OCI-LY3 (cell line): ENCODE data around the gene ZCCHC14.

Experiments used
- H2AFZ ChIP-seq: fragments of 200-600, 300-600 bp; shearing (Covaris generic); 2 replicates; pipeline ENCODE4 v1.6.0; 2014; ENCODE audit warnings: antibody characterized with exemption, low read depth, low read length
- H3K27ac ChIP-seq: fragments of 200-600, 300-600 bp; sonication (generic); 2 replicates; pipeline ENCODE4 v1.5.1; 2014; ENCODE audit warnings: mild to moderate bottlenecking, low read length, moderate library complexity, mixed read lengths
- H3K27me3 ChIP-seq: fragments of 200-600, 300-600 bp; sonication (generic); 2 replicates; pipeline ENCODE4 v1.6.1; 2014; ENCODE audit warnings: low read depth, low read length, mixed read lengths
- H3K36me3 ChIP-seq: fragments of 200-600, 300-600 bp; sonication (generic); replicated peaks from 2 replicates; pipeline ENCODE3; 2014; ENCODE audit warnings: low read depth, low read length, mixed read lengths
- H3K4me1 ChIP-seq: fragments of 300-600, 200-600 bp; sonication (generic); 2 replicates; pipeline ENCODE4 v1.6.1; 2014; ENCODE audit warnings: low read length, mixed read lengths
- H3K4me2 ChIP-seq: fragments of 200-600, 300-600 bp; sonication (generic); 2 replicates; pipeline ENCODE4 v1.6.1; 2014; ENCODE audit warnings: low read length, mixed read lengths
- H3K4me3 ChIP-seq: fragments of 300-600, 200-600 bp; sonication (generic); 2 replicates; pipeline ENCODE4 v1.5.1; 2014; ENCODE audit warnings: antibody characterized with exemption, mild to moderate bottlenecking, low read length, moderate library complexity
- H3K79me2 ChIP-seq: fragments of 300-600, 200-600 bp; shearing (Covaris generic); 2 replicates; pipeline ENCODE4 v1.6.1; 2014; ENCODE audit warnings: mild to moderate bottlenecking, low read length, mixed read lengths
- H3K9ac ChIP-seq: fragments of 300-600, 200-600 bp; shearing (Covaris generic); 2 replicates; pipeline ENCODE4 v1.6.0; 2014; ENCODE audit warnings: mild to moderate bottlenecking, low read length, moderate library complexity
- H3K9me3 ChIP-seq: fragments of 200-600, 300-600 bp; shearing (Covaris generic); 2 replicates; pipeline ENCODE4 v1.6.1; 2014; ENCODE audit warnings: low read length, mixed read lengths; ENCODE audit not compliant: insufficient read depth
- H4K20me1 ChIP-seq: fragments of 200-600, 300-600 bp; sonication (generic); 2 replicates; pipeline ENCODE4 v1.6.1; 2016; ENCODE audit warnings: low read length, mixed read lengths; ENCODE audit not compliant: insufficient read depth
- CTCF ChIP-seq: fragments of 200-600, 300-600 bp; sonication (generic); IDR thresholded peaks from 2 replicates; pipeline ENCODE4 v1.5.1; 2014; ENCODE audit warnings: antibody characterized with exemption, low read length, low read depth
- EZH2phosphoT487 ChIP-seq: fragments of 200-600 bp; shearing (Covaris generic); IDR thresholded peaks from 2 replicates; pipeline ENCODE4 v1.6.1; 2018; ENCODE audit warnings: antibody characterized with exemption, mixed run types, low read depth

ZCCHC14 gene

GRCh38 chr16:87492721-87493607 is at the start of gene ZCCHC14:
Gene ZCCHC14 (minus strand): TSS chr16:87493024. CDS start chr16:87492238, 786 bp downstream.
- Histone ChIP-seq H3K9ac (peak within 1 kb of the TSS; percentile 47), H3K79me2 (no peaks in the 10 kb centered on the region), H2AFZ (peak within 1 kb of the TSS; percentile 50; the same call in 1 of the 2 replicates), H3K9me3 (no peaks in the 10 kb centered on the region), H3K4me3 (peak within 1 kb of the TSS; percentile 78), H3K4me2 (peak within 1 kb of the TSS; percentile 83), H3K27ac (no peak within 1 kb of the TSS), H3K27me3 (peaks cover 20% of the 10 kb centered on the region), H3K36me3 (no peaks in the 10 kb centered on the region), H4K20me1 (no peaks in the 10 kb centered on the region), H3K4me1 (peaks cover 35% of the 10 kb centered on the region)
- TF ChIP-seq EZH2phosphoT487 (no peak), CTCF (no peak)

GRCh38 chr16:87541872-87542234 is 49.0 kb upstream of the ZCCHC14 start:
- Histone ChIP-seq H3K4me2 (no peak overlapping the region), H3K4me3 (no peak overlapping the region), H3K27me3 (peaks cover 20% of the 10 kb centered on the region; the same call in 1 of the 2 replicates), H3K79me2 (no peaks in the 10 kb centered on the region), H4K20me1 (no peaks in the 10 kb centered on the region), H3K4me1 (no peaks in the 10 kb centered on the region), H3K9me3 (no peaks in the 10 kb centered on the region), H3K9ac (no peak overlapping the region), H3K36me3 (no peaks in the 10 kb centered on the region), H2AFZ (no peak overlapping the region), H3K27ac (no peak overlapping the region)
- TF ChIP-seq CTCF = no peak
- no peak for TF ChIP-seq EZH2phosphoT487

- TF ChIP-seq EZH2phosphoT487 = no peak
- TF ChIP-seq CTCF = no peak
- H3K4me2 ChIP-seq = no peak overlapping the region
Measured at GRCh38 chr16:87541147-87541871, 48.5 kb upstream of the ZCCHC14 start.

GRCh38 chr16:87540897-87541146 is 48.0 kb upstream of the ZCCHC14 start:
- peaks cover 24% of the 10 kb centered on the region; the same call in 1 of the 2 replicates for H3K27me3 ChIP-seq
- H3K9ac ChIP-seq = no peak overlapping the region
- H2AFZ ChIP-seq = no peak overlapping the region
- no peak overlapping the region for H3K4me3 ChIP-seq
- no peaks in the 10 kb centered on the region for H3K79me2 ChIP-seq
- H3K27ac ChIP-seq = no peak overlapping the region
- no peak overlapping the region for H3K4me2 ChIP-seq
- TF ChIP-seq EZH2phosphoT487 = no peak
- TF ChIP-seq CTCF = no peak
- no peaks in the 10 kb centered on the region for H3K4me1 ChIP-seq
- H4K20me1 ChIP-seq = no peaks in the 10 kb centered on the region
- no peaks in the 10 kb centered on the region for H3K36me3 ChIP-seq
- H3K9me3 ChIP-seq = no peaks in the 10 kb centered on the region

More at GRCh38 chr16:87541147-87541871, 48.5 kb upstream of the ZCCHC14 start:
- Histone ChIP-seq H3K9me3 (no peaks in the 10 kb centered on the region), H4K20me1 (no peaks in the 10 kb centered on the region), H2AFZ (no peak overlapping the region), H3K4me1 (no peaks in the 10 kb centered on the region), H3K9ac (no peak overlapping the region), H3K27ac (no peak overlapping the region), H3K4me3 (no peak overlapping the region), H3K36me3 (no peaks in the 10 kb centered on the region), H3K27me3 (peaks cover 25% of the 10 kb centered on the region; the same call in 1 of the 2 replicates), H3K79me2 (no peaks in the 10 kb centered on the region)
